ENCODE results near the gene MYH9.

- TF ChIP-seq EZH2phosphoT487 (IDR thresholded peaks at IDR 0.05; ENCODE audit: low read depth, severe bottlenecking, unreplicated experiment) (no peak), CTCF (IDR thresholded peaks at IDR 0.05; ENCODE audit: poor library complexity) (no peak)
Measured at GRCh38 chr22:36432592-36433317, 45.0 kb upstream of the MYH9 start.

All from hepatocyte (in vitro differentiated cells).